Loucy (cell line): ENCODE data around the gene SMYD1.
A peak's percentile ranks its signal among the peaks of the same experiment; 100 is the strongest.

ENCODE experiments used
- CTCF ChIP-seq: fragments of 200-600 bp; sonication (generic); conservative IDR thresholded peaks from 2 replicates; pipeline ENCODE4 v1.5.1; 2014; ENCODE audit warnings: mild to moderate bottlenecking, antibody characterized with exemption, low read length
- EZH2phosphoT487 ChIP-seq: fragments of 200-600 bp; IDR thresholded peaks from 2 replicates; pipeline ENCODE4 v1.6.1; 2018; ENCODE audit warnings: antibody characterized with exemption, mild to moderate bottlenecking, moderate library complexity, borderline replicate concordance

- no peak for TF ChIP-seq EZH2phosphoT487
- peak; percentile 92 for TF ChIP-seq CTCF
Observed at GRCh38 chr2:88159955-88160415, 92.4 kb downstream of the SMYD1 start.
